Loucy (cell line): ENCODE measurements around the gene CUBN.

Experiments used
- H2AFZ ChIP-seq: fragments of 200-600 bp; sonication (generic); 2 replicates; pipeline ENCODE4 v1.6.0; 2016; ENCODE audit warnings: antibody characterized with exemption, mild to moderate bottlenecking, low read length, moderate library complexity
- H3F3A ChIP-seq: fragments of 200-600 bp; 2 replicates; pipeline ENCODE4 v1.6.0; 2016; ENCODE audit warnings: antibody characterized with exemption, low read depth, mild to moderate bottlenecking
- H3K27me3 ChIP-seq: fragments of 200-600 bp; sonication (generic); 2 replicates; pipeline ENCODE4 v1.6.1; 2014; ENCODE audit warnings: low read length, mild to moderate bottlenecking; ENCODE audit not compliant: insufficient read depth, poor library complexity, severe bottlenecking
- H3K36me3 ChIP-seq: fragments of 200-600 bp; sonication (generic); 2 replicates; pipeline ENCODE4 v1.6.1; 2016; ENCODE audit warnings: low read length; ENCODE audit not compliant: insufficient read depth
- H3K4me1 ChIP-seq: fragments of 200-600 bp; sonication (generic); 2 replicates; pipeline ENCODE4 v1.5.1; 2014; ENCODE audit warnings: low read length, mild to moderate bottlenecking; ENCODE audit not compliant: insufficient read depth, poor library complexity, severe bottlenecking
- H3K4me2 ChIP-seq: fragments of 200-600 bp; sonication (generic); 2 replicates; pipeline ENCODE4 v1.6.0; 2014; ENCODE audit warnings: antibody characterized with exemption, low read length, low read depth, mild to moderate bottlenecking; ENCODE audit not compliant: poor library complexity, severe bottlenecking
- H3K4me3 ChIP-seq: fragments of 200-600 bp; sonication (generic); 2 replicates; pipeline ENCODE4 v1.5.1; 2014; ENCODE audit warnings: low read length, mild to moderate bottlenecking, mixed read lengths; ENCODE audit not compliant: poor library complexity, severe bottlenecking
- H3K79me2 ChIP-seq: fragments of 200-600 bp; sonication (generic); 2 replicates; pipeline ENCODE4 v1.6.1; 2014; ENCODE audit warnings: low read length; ENCODE audit not compliant: insufficient read depth
- H3K9ac ChIP-seq: fragments of 200-600 bp; sonication (generic); 2 replicates; pipeline ENCODE4 v1.6.0; 2014; ENCODE audit warnings: mild to moderate bottlenecking, low read depth, low read length, moderate library complexity; ENCODE audit not compliant: poor library complexity, severe bottlenecking
- H3K9me2 ChIP-seq: fragments of 200-600 bp; sonication (generic); replicated peaks from 2 replicates; pipeline ENCODE4 v1.6.1; 2016; ENCODE audit warnings: low read depth, low read length, mixed read lengths
- H3K9me3 ChIP-seq: fragments of 200-600 bp; sonication (generic); 2 replicates; pipeline ENCODE4 v1.6.1; 2014; ENCODE audit warnings: mild to moderate bottlenecking, antibody characterized with exemption, low read length, low read depth; ENCODE audit not compliant: insufficient read depth
- H4K20me1 ChIP-seq: fragments of 200-600 bp; sonication (generic); 2 replicates; pipeline ENCODE4 v1.6.0; 2014; ENCODE audit warnings: antibody characterized with exemption, low read length, mild to moderate bottlenecking; ENCODE audit not compliant: insufficient read depth, poor library complexity, severe bottlenecking
- CTCF ChIP-seq: fragments of 200-600 bp; sonication (generic); conservative IDR thresholded peaks from 2 replicates; pipeline ENCODE4 v1.5.1; 2014; ENCODE audit warnings: mild to moderate bottlenecking, antibody characterized with exemption, low read length
- EZH2phosphoT487 ChIP-seq: fragments of 200-600 bp; IDR thresholded peaks from 2 replicates; pipeline ENCODE4 v1.6.1; 2018; ENCODE audit warnings: antibody characterized with exemption, mild to moderate bottlenecking, moderate library complexity, borderline replicate concordance

Gene CUBN

GRCh38 chr10:16934461-16934860 lies 195.2 kb downstream of the CUBN start:
- Histone ChIP-seq H3F3A (no peaks in the 10 kb centered on the region), H3K9me2 (no peaks in the 10 kb centered on the region), H3K4me1 (no peaks in the 10 kb centered on the region), H3K4me2 (no peak overlapping the region), H2AFZ (no peak overlapping the region), H4K20me1 (no peaks in the 10 kb centered on the region), H3K36me3 (no peaks in the 10 kb centered on the region), H3K9me3 (no peaks in the 10 kb centered on the region), H3K27me3 (no peaks in the 10 kb centered on the region), H3K79me2 (no peaks in the 10 kb centered on the region), H3K9ac (no peak overlapping the region), H3K4me3 (no peak overlapping the region)
- TF ChIP-seq CTCF (no peak), EZH2phosphoT487 (no peak)

- H3K36me3 ChIP-seq, result no peaks in the 10 kb centered on the region
- H2AFZ ChIP-seq, result no peak overlapping the region
- no peaks in the 10 kb centered on the region for H3K4me1 ChIP-seq
- no peak overlapping the region for H3K9ac ChIP-seq
- no peaks in the 10 kb centered on the region for H3K27me3 ChIP-seq
- no peak for TF ChIP-seq EZH2phosphoT487
- no peak for TF ChIP-seq CTCF
- H3F3A ChIP-seq, result no peaks in the 10 kb centered on the region
- no peak overlapping the region for H3K4me3 ChIP-seq
- no peaks in the 10 kb centered on the region for H4K20me1 ChIP-seq
- H3K9me3 ChIP-seq, result no peaks in the 10 kb centered on the region
- H3K9me2 ChIP-seq, result no peaks in the 10 kb centered on the region
- no peak overlapping the region for H3K4me2 ChIP-seq
- H3K79me2 ChIP-seq, result no peaks in the 10 kb centered on the region
Observed at GRCh38 chr10:16933783-16934182, 195.8 kb downstream of the CUBN start.

GRCh38 chr10:16931930-16932329 lies 197.7 kb downstream of the CUBN start:
- no peak overlapping the region for H3K4me2 ChIP-seq
- H3K9me2 ChIP-seq, result no peaks in the 10 kb centered on the region
- H3K79me2 ChIP-seq, result no peaks in the 10 kb centered on the region
- no peaks in the 10 kb centered on the region for H3F3A ChIP-seq
- no peak overlapping the region for H2AFZ ChIP-seq
- H3K4me1 ChIP-seq, result no peaks in the 10 kb centered on the region
- H3K36me3 ChIP-seq, result no peaks in the 10 kb centered on the region
- TF ChIP-seq EZH2phosphoT487 (no peak), CTCF (no peak)
- no peaks in the 10 kb centered on the region for H3K9me3 ChIP-seq
- no peaks in the 10 kb centered on the region for H4K20me1 ChIP-seq
- H3K27me3 ChIP-seq, result no peaks in the 10 kb centered on the region
- H3K4me3 ChIP-seq, result no peak overlapping the region
- no peak overlapping the region for H3K9ac ChIP-seq
